HEK293T (cell line): ENCODE data around the gene FAM217B.

ENCODE experiments used
- CTCF ChIA-PET: fragments of 350-600 bp; formaldehyde crosslinking; extraction: SDS; loops from one replicate; lab custom pipeline; 2021; ENCODE audit warnings: antibody characterized with exemption, inconsistent platforms; lab: Yijun Ruan, JAX
- POLR2A ChIA-PET: fragments of 350-600 bp; formaldehyde crosslinking; extraction: SDS; loops from one replicate; lab custom pipeline; 2020; ENCODE audit warnings: antibody characterized with exemption, inconsistent platforms; lab: Yijun Ruan, JAX
- DNase-seq: peaks from one replicate; pipeline ENCODE4 v3.0.0; 2012; ENCODE audit warnings: mixed read lengths; ENCODE audit errors: extremely low spot score
- ARNT ChIP-seq: fragments of 450-650 bp; IDR thresholded peaks from 2 replicates; pipeline ENCODE4 v1.6.1; 2017; ENCODE audit warnings: mild to moderate bottlenecking
- BHLHE40 ChIP-seq: fragments of 450-650 bp; IDR thresholded peaks from 2 replicates; pipeline ENCODE4 v1.6.1; 2016; ENCODE audit warnings: mild to moderate bottlenecking, moderate library complexity, borderline replicate concordance
- CTBP1 ChIP-seq: fragments of 450-650 bp; IDR thresholded peaks from 2 replicates; pipeline ENCODE4 v1.6.1; 2016; ENCODE audit warnings: borderline replicate concordance
- ELF4 ChIP-seq: fragments of 450-650 bp; IDR thresholded peaks from 2 replicates; pipeline ENCODE4 v1.6.1; 2017; ENCODE audit warnings: antibody characterized with exemption
- FOXA1 ChIP-seq: fragments of 450-650 bp; IDR thresholded peaks from 2 replicates; pipeline ENCODE4 v1.6.1; 2016; ENCODE audit warnings: mild to moderate bottlenecking
- FOXK2 ChIP-seq: fragments of 450-650 bp; IDR thresholded peaks from 2 replicates; pipeline ENCODE4 v1.6.1; 2016; ENCODE audit warnings: mild to moderate bottlenecking
- FOXM1 ChIP-seq: fragments of 450-650 bp; IDR thresholded peaks from 2 replicates; pipeline ENCODE4 v1.6.1; 2017; ENCODE audit warnings: mild to moderate bottlenecking, borderline replicate concordance
- HDGF ChIP-seq: fragments of 450-650 bp; IDR thresholded peaks from 2 replicates; pipeline ENCODE4 v1.6.1; 2017; ENCODE audit warnings: antibody characterized with exemption, borderline replicate concordance
- L3MBTL2 ChIP-seq: fragments of 450-650 bp; conservative IDR thresholded peaks from 2 replicates; pipeline ENCODE4 v1.6.1; 2016; ENCODE audit warnings: mild to moderate bottlenecking
- LEF1 ChIP-seq: fragments of 450-650 bp; IDR thresholded peaks from 2 replicates; pipeline ENCODE4 v1.6.1; 2017; ENCODE audit warnings: mild to moderate bottlenecking, borderline replicate concordance
- NFRKB ChIP-seq: fragments of 450-650 bp; IDR thresholded peaks from 2 replicates; pipeline ENCODE4 v1.6.1; 2016; ENCODE audit warnings: mild to moderate bottlenecking, moderate library complexity
- SP1 ChIP-seq: fragments of 450-650 bp; IDR thresholded peaks from 2 replicates; pipeline ENCODE4 v1.6.1; 2017
- SUZ12 ChIP-seq: fragments of 450-650 bp; IDR thresholded peaks from 2 replicates; pipeline ENCODE4 v1.6.1; 2016; ENCODE audit warnings: mild to moderate bottlenecking
- TARDBP ChIP-seq: fragments of 450-650 bp; IDR thresholded peaks from 2 replicates; pipeline ENCODE4 v1.6.1; 2016
- ZNF384 ChIP-seq: fragments of 450-650 bp; IDR thresholded peaks from 2 replicates; pipeline ENCODE4 v1.6.1; 2016
- TF ChIP-seq, protein P1 (sequence below): fragments of 450-650 bp; IDR thresholded peaks from 2 replicates; pipeline ENCODE4 v1.6.1; 2016

FAM217B gene

DNA sequence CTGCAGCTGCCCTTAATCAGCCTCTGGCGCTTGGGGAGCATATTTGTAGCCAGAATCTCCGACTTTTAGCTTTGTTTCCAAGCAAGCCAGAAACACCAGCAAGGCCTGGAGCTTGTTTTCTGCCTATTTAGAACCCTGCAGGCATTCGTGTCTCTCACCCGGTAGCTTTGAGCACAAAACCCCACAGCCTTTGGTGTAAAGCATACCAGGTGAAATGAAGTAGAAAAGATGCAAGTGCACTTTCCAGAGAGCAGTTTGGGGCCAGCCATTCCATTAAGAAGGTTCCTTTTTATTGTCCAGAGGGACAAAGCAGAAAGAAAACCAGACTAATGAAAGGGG lies 736 bp downstream of the FAM217B start:
- DNase-seq: no peak
- CTCF ChIA-PET: interaction anchor here (1.7 kb wide), 1 partner anchor 14 kb away, joined by 4 read pairs; no protein-coding TSS in a partner anchor
- POLR2A ChIA-PET: interaction anchor here (1.0 to 3.4 kb wide), 9 partner anchors 9 to 106 kb away, joined by 3 to 19 read pairs (median 4); no protein-coding TSS in a partner anchor
- TF ChIP-seq LEF1 (no peak), CTBP1 (no peak), ELF4 (no peak), SUZ12 (no peak), FOXK2 (no peak), NFRKB (no peak), TARDBP (no peak), FOXA1 (no peak), SP1 (no peak), HDGF (no peak), FOXM1 (no peak)

DNA sequence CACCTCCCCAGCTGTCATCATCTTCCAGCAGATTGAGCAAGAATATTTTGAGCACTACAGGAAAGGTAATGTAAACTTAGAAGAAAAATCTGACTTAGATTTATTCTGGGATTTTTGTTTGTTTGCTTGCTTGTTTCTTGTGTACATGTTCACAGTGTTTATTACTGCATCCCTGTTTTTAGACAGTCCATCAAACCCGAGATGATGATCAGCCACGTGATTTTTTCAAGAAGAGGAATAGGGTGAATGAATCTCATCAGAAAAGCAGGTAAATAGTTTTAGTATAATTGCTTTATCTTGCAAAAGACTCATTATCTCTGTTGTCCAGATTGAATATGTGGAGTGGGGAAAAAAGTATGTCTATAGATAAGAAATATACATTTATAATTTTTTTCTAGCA lies 2.1 kb downstream of the FAM217B start:
- CTCF ChIA-PET: no interaction called here
- no peak for TF ChIP-seq L3MBTL2
- no peak for TF ChIP-seq NFRKB
- TF ChIP-seq SUZ12: no peak
- TF ChIP-seq TARDBP: no peak
- no peak for TF ChIP-seq FOXA1
- TF ChIP-seq HDGF: no peak
- TF ChIP-seq, protein P1, sequence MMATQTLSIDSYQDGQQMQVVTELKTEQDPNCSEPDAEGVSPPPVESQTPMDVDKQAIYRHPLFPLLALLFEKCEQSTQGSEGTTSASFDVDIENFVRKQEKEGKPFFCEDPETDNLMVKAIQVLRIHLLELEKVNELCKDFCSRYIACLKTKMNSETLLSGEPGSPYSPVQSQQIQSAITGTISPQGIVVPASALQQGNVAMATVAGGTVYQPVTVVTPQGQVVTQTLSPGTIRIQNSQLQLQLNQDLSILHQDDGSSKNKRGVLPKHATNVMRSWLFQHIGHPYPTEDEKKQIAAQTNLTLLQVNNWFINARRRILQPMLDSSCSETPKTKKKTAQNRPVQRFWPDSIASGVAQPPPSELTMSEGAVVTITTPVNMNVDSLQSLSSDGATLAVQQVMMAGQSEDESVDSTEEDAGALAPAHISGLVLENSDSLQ: no peak
- no peak for TF ChIP-seq BHLHE40
- no peak for TF ChIP-seq ARNT
- TF ChIP-seq ZNF384: no peak
- TF ChIP-seq FOXK2: no peak
- no peak for TF ChIP-seq FOXM1
- no peak for TF ChIP-seq CTBP1
- no peak for TF ChIP-seq LEF1
- no peak for TF ChIP-seq ELF4
- DNase-seq: no peak
- POLR2A ChIA-PET: no interaction called here

DNA sequence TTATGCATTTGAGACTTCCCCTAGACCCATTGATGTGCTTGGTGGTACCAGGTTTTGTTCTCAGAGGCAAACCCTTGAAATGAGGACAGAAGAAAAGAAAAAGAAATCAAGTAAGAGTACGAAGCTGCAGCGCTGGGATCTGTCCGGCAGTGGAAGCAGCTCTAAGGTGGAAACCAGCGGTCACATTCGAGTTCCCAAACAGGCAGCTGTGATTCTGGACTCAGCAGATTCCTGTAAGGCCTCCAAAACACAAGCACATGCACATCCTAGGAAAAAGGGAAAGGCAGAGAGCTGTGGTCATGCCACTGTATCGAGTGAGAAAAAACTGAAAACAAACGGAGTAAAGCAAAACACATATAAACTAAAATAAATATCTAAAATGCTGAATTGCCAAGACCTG lies 4.5 kb downstream of the FAM217B start:
- TF ChIP-seq HDGF: no peak
- TF ChIP-seq LEF1: no peak
- no peak for TF ChIP-seq L3MBTL2
- no peak for TF ChIP-seq FOXM1
- no peak for TF ChIP-seq FOXA1
- TF ChIP-seq ARNT: no peak
- no peak for TF ChIP-seq TARDBP
- DNase-seq: no peak
- ChIA-PET CTCF (interaction anchor here (0.5 to 2.0 kb wide), 2 partner anchors 11 to 312 kb away, joined by 3 to 5 read pairs; no protein-coding TSS in a partner anchor), POLR2A (no interaction called here)

DNA sequence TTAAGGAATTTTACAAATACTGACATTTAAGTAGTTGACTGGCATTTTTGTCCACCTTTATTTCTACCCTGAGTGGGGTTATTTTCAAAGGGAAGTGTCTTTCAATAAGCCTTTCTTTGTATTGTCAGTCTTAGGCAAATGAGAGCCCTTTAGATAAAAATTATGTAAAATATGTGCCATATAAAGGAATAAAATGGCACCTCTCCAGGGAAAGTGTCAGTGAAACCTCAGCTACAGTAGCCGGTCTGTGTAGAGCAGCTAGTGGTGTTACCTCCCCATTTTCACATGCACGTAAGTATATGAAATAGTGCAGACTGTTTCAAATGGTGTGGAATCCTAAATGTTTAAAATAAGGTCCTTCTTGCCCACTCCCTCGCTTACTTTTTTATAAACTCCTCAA lies 5.0 kb downstream of the FAM217B start:
- TF ChIP-seq ELF4 (no peak), ARNT (no peak), HDGF (no peak), LEF1 (no peak), FOXM1 (no peak), BHLHE40 (no peak)
- CTCF ChIA-PET: interaction anchor here (0.6 to 2.0 kb wide), 2 partner anchors 11 to 112 kb away, joined by 3 to 5 read pairs; no protein-coding TSS in a partner anchor
- no peak for DNase-seq
- POLR2A ChIA-PET: no interaction called here

DNA sequence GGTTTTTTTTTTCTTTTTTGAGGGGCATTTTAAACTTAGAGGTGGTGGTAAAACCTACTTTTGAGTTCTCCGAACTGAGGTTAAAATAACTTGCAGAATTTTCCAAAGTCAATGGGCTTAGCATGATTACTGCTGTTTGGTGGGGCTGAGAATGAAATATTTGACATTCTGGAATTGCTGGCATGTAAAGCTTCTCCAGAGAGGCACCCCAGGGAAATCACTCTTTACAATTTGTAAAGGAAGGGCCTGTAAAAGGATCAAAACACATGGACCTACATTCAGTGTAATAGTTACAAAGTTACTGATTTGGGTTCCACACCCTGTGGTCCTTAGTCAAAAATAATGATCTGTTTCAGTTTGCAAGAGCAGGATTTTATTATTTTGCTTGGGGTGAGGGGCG lies 5.5 kb downstream of the FAM217B start:
- POLR2A ChIA-PET: no interaction called here
- TF ChIP-seq NFRKB (no peak), ELF4 (no peak), BHLHE40 (no peak), HDGF (no peak), ZNF384 (no peak), ARNT (no peak), FOXM1 (no peak), CTBP1 (no peak), SUZ12 (no peak)
- TF ChIP-seq, protein P1: no peak
- DNase-seq: no peak
- CTCF ChIA-PET: interaction anchor here (0.6 to 2.0 kb wide), 2 partner anchors 12 to 112 kb away, joined by 3 to 5 read pairs; no protein-coding TSS in a partner anchor

DNA sequence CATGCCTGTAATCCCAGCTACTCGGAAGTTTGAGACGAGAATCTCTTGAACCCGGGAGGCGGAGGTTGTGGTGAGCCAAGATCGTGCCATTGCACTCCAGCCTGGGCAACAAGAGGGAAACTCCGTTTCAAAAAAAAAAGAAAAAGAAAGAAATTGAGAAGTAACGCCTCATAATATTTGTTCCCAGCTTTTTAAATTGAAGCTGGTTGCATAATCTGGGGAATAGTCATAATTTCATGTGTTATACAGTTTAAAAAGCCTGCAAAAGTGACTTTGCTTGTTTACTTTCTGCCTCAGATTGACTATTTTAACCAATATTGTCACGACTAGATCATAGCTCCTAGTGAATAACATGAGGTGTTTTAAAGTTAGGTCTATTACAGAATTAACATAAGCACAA lies 7.2 kb downstream of the FAM217B start:
- TF ChIP-seq HDGF: no peak
- TF ChIP-seq L3MBTL2: no peak
- TF ChIP-seq BHLHE40: no peak
- TF ChIP-seq, protein P1: no peak
- TF ChIP-seq SUZ12: no peak
- no peak for TF ChIP-seq LEF1
- TF ChIP-seq TARDBP: no peak
- TF ChIP-seq ZNF384: no peak
- TF ChIP-seq ARNT: no peak
- POLR2A ChIA-PET: no interaction called here
- CTCF ChIA-PET: no interaction called here
- no peak for DNase-seq

DNA sequence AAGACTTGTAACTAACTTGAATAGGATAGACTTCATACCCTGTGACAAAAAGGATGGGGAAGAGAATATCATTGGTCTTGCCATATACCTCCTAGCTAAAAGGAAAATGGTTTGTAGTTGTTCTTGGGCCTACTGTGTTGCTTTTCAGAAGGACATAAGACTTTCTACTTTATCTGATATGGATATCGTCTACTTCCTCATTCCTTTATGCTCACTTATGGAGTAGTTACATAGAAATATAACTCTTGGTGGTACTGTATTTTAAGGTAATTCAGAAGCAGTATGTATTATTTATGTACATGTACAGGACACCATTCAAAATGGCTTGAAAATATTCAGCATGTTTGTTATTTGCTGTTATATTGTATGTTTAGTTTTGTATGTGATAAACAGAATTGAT lies 8.0 kb downstream of the FAM217B start:
- POLR2A ChIA-PET: no interaction called here
- TF ChIP-seq BHLHE40 (no peak), FOXA1 (no peak), TARDBP (no peak), SUZ12 (no peak), NFRKB (no peak), HDGF (no peak), L3MBTL2 (no peak), SP1 (no peak)
- TF ChIP-seq, protein P1: no peak
- CTCF ChIA-PET: interaction anchor here (0.6 to 0.9 kb wide), 3 partner anchors 38 to 1157 kb away, joined by 3 to 6 read pairs (median 3); no protein-coding TSS in a partner anchor
- DNase-seq: no peak
